ENCODE results near the gene DCC.

DNA sequence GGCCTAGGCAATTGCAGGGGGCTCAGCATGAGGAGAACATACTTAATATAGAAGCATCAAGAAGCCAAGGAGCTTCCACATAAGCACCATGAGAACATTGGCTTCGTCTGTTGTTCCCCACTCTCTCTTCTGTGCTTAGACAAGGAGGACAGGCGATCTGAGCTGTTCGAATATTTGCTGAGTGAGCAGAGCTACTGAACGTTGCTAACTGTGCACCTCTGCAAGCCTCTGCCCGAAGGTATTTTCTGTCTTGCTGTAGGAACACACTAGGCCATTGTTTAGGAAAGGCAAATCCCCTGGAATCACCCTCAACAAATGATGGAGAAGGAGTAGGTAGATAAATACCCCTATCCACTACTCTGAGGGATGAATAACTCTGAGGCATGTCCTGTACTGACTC is 813.8 kb downstream of the DCC start:
- TF ChIP-seq, protein P1, sequence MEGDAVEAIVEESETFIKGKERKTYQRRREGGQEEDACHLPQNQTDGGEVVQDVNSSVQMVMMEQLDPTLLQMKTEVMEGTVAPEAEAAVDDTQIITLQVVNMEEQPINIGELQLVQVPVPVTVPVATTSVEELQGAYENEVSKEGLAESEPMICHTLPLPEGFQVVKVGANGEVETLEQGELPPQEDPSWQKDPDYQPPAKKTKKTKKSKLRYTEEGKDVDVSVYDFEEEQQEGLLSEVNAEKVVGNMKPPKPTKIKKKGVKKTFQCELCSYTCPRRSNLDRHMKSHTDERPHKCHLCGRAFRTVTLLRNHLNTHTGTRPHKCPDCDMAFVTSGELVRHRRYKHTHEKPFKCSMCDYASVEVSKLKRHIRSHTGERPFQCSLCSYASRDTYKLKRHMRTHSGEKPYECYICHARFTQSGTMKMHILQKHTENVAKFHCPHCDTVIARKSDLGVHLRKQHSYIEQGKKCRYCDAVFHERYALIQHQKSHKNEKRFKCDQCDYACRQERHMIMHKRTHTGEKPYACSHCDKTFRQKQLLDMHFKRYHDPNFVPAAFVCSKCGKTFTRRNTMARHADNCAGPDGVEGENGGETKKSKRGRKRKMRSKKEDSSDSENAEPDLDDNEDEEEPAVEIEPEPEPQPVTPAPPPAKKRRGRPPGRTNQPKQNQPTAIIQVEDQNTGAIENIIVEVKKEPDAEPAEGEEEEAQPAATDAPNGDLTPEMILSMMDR (IDR thresholded peaks at IDR 0.05) = no peak
- TF ChIP-seq, protein P2, sequence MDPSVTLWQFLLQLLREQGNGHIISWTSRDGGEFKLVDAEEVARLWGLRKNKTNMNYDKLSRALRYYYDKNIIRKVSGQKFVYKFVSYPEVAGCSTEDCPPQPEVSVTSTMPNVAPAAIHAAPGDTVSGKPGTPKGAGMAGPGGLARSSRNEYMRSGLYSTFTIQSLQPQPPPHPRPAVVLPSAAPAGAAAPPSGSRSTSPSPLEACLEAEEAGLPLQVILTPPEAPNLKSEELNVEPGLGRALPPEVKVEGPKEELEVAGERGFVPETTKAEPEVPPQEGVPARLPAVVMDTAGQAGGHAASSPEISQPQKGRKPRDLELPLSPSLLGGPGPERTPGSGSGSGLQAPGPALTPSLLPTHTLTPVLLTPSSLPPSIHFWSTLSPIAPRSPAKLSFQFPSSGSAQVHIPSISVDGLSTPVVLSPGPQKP (IDR thresholded peaks at IDR 0.05; ENCODE audit: low read depth, low read length) = no peak
- TF ChIP-seq POLR2A (IDR thresholded peaks at IDR 0.05; ENCODE audit: low read length) (no peak), TP53 (CRISPR knock-in tag; IDR thresholded peaks at IDR 0.05) (no peak), NFE2L2 (conservative IDR thresholded peaks at IDR 0.05; ENCODE audit: low read length) (no peak), MAFK (IDR thresholded peaks at IDR 0.05; ENCODE audit: partially characterized antibody) (no peak), HOXA7 (CRISPR knock-in tag; IDR thresholded peaks at IDR 0.05) (no peak), CEBPB (IDR thresholded peaks at IDR 0.05) (no peak), EP300 (IDR thresholded peaks at IDR 0.05) (no peak), RARB (CRISPR knock-in tag; IDR thresholded peaks at IDR 0.05) (no peak)
- TF ChIP-seq, protein P3, sequence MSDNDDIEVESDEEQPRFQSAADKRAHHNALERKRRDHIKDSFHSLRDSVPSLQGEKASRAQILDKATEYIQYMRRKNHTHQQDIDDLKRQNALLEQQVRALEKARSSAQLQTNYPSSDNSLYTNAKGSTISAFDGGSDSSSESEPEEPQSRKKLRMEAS (IDR thresholded peaks at IDR 0.05) = no peak

Measured in A549 (cell line).